HG02840 (cell line): Measurements from ENCODE around the gene CCNY.

Experiments used
- ATAC-seq: cut with Tn5 transposase; IDR thresholded peaks from one replicate; pipeline ENCODE4 v1.9.1; 2021; ENCODE audit warnings: mild to moderate bottlenecking, moderate library complexity, moderate number of reproducible peaks; ENCODE audit not compliant: unreplicated experiment, low FRiP score

Gene CCNY

DNA sequence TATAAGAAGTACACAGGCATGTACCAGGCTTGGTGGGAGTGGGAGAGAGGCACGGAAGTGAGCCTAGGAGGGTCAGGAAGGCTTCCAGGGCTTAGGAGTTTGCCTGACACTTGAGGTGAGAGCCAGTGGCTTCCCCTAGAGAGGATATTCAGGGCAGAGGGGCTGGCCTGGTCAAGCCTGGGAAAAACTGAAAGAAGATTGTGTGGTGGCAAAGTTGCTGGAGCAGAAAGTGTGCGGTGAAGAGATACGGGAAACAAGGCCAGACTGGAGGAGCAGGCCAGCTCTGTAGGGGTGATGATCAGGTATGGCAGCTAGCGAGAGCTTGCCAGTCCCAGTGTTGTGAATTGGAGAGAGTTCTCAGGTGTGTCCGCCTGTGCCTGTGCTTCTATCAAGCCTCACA lies 129.9 kb downstream of the CCNY start:
- ATAC-seq: no peak

DNA sequence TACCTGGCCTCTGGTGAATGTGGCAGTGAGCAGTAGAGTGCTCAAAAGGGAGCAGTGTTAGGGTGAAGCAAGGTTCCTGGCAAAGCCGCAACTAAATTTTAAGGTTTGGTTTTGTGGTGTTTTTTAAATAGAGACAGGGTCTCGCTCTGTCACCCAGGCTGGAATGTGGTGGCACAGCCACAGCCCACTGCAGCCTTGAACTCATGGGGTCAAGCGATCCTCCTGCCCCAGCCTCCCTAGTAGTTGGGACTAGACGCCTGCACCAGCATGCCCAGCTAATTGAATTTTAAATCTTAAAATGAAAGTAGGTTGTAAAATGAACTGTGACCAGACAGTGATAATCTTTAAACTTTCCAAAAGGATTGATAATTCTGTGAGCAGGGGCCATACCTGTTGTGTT lies 130.4 kb downstream of the CCNY start:
- no peak for ATAC-seq

DNA sequence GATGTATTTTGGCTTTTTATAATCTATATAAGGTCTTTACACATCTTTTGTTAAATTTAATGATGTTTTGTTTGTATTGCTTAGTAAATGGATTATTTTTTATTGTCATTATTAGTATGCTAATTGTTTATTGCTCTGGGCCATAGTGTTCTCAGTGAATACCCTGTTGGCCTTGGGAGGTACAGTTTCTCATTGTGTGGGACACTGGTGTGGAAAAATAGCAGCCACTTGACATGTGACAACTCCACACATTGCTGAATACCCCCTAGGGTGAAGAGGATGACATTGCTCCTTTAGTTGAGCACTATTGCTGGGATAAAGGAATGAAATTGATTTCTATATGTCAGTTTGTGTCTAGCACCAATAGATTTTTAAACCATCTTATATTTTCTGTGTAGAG lies 130.9 kb downstream of the CCNY start:
- ATAC-seq: no peak

DNA sequence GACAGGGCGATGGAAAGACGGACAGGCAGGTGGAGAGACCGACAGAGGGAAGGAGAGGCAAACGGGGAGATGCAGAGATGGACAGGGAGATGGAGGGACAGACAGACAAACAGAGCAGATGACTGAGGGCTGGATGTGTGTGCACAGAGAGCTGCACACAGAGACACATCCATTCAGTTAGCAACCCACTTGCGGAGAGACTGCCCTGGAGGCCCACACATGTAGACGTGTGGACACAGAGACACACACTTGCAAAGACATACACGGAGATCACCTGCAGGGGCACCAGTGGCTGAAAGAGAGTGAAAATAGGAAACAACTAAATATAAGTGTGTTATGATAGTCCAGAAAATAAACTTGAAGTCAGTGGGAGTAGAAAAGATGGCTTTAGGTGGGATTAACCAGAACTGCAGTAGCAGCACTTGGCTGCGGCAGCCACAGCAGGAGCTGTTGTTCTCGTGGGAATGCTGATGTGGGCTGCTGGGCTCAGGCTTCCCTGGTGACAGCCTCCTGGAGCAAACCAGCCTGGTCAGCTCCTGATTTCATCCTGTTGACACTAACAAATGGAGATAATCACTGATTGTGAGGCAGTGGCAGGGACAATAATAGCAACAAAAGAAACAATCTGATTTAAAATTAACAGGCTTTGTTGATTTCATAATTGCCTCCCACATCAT lies 134.1 kb downstream of the CCNY start:
- no peak for ATAC-seq

DNA sequence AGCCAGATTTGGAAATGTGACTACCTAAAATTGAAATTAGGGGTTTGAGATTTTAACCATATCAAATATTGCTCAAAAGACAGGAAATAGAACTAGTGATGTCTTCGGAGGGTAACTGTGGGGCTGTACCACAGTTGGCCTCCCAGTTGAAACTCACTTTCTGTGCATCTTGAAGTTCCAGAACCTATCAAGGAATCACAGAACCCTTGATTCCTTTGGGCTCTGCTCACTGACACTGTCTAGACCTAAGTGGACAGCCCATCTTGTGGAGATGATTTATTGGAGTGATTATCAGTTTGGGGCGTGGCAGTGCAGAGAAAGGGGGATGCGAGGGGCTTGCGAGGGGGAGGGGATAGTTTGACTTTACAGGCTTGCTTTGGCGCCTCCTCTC lies 134.6 kb downstream of the CCNY start:
- ATAC-seq: no peak

DNA sequence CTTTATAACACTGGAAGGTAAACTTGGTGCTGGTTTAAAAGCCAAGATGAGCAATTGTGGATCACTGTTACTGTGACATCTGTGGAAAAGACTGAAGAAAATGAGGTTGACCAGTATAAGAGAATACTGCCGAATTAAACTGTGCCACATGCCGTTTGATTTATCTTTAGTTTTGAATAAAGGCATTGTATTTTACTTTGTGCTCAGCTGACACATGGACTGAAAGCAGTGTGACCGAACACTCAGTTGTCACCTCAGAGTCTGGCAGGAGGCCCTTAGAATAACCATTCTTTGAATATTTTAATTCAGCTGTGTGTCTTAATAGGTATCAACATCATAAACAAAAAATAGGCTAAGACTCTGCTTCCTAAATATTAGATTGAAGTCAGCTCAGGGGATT lies 135.1 kb downstream of the CCNY start:
- no peak for ATAC-seq

DNA sequence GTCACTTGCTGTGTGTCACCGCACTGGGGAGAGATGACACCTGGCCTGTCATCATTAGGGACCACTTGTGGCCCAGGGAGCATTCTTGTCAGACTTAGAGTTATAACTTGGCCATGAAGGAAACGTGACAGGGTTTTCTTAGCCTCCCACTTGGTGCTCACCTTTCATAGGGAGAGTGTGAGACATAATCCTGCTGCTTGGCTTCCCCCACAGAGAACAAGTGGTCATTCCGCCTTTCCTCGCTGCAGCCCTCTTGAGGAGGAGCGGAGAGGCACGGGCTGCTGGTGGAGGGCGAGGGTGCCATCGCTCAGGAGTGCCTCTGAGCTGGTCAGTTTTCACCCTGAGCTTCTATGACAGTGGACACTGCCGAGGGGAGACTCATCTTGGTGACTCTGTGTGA lies 143.8 kb downstream of the CCNY start:
- no peak for ATAC-seq

DNA sequence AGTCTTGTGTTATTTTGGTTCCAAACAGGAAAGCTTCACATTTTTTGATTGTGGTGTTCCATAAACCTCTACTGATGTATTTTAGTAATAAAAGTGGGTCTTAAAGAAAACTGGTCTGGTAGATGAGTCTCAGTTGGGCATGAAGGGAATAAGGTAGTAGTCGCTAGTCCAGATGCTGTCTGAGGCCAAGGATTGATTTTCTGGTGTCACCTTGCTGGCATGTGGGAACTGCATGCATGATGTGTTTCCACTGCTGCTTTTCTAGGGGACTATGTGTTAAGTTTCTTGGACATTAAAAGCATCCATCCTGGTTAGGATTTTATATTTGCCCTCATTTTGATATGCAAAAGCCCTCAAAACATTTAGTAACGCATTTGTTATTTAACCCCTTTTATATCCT lies 145.1 kb downstream of the CCNY start:
- no peak for ATAC-seq

DNA sequence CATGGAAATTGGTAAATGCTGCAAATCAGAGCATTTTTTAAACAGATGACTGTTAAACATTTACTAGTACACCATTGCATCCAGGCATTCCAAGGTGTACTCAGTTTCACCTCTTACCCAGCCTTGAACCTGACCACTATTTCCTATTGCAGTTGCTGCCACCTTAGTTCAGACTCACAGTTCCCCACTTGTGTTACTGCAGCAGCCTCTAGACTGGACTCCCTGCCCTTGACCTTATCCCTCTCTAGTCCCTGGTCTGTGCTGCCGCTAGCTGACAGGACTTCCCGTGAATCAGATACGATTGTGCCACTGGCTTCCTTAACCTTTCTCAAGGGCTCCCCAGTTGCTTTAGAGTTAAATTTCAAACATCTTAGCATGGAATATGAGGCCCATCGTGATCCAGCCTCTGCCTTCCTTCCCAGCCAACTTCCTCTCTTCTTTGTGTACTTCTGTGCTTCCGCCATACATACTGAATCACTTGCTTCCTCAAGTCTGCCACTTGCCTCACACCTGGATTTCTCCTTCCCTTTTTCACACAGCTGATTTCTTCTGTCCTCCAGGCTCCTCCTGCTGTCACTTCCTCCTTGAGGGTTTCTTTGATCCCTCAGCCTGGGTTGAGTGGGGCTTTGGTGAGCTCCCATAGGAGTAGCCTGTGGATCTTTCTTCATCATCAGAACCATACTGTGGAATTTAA lies 150.1 kb downstream of the CCNY start:
- no peak for ATAC-seq

DNA sequence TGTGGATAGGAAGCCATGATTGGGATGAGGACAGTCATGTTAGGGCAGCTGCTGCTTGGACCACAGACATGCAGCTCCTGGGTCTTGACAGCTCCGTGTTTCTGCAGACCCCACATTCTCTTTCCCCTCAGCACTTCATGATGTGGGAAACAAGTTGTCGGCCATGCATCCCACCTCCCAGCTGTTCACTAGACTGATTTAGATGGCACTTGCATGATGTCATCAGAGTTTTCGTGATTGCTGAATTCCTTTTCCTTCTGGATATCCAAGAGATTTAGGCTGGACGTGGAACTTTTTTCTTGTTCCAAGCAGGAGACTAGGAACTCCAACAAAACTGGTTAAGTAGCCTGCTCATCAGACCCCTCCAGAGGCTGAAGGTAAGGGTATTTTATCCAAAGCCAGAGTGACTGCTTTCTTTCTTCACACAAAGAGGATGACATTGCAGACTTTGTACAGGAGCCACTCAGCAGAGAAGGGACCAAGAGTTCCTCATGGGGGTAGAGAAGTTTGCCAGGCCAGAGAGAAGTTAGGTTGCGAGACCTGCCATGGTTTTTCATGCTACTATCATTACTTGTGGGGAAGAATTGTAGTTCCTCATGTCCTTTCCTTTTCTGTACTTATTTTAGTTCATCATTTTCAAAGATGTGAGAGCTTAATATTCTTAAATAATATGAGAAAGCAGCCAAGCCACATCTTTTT lies 151.2 kb downstream of the CCNY start:
- ATAC-seq: no peak

DNA sequence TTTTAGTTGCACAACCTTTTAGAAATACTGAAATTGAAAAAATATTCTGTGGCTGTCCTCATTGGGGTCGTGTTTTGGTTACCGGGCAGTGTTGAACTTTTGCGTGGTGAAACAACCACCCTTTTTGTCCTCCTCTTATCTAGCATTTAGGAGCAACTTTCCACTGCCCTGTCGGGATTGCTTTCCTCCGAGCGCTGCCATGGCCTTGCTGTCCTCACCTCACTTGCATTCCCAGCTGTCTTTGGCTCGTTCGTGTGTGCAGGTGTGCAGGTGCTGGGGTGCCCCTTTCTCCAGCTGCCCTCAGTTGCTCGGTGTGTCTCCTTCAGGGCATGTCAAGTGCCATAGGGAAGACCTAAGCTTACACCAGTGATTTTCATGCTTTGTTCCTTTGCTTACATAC lies 151.9 kb downstream of the CCNY start:
- no peak for ATAC-seq

DNA sequence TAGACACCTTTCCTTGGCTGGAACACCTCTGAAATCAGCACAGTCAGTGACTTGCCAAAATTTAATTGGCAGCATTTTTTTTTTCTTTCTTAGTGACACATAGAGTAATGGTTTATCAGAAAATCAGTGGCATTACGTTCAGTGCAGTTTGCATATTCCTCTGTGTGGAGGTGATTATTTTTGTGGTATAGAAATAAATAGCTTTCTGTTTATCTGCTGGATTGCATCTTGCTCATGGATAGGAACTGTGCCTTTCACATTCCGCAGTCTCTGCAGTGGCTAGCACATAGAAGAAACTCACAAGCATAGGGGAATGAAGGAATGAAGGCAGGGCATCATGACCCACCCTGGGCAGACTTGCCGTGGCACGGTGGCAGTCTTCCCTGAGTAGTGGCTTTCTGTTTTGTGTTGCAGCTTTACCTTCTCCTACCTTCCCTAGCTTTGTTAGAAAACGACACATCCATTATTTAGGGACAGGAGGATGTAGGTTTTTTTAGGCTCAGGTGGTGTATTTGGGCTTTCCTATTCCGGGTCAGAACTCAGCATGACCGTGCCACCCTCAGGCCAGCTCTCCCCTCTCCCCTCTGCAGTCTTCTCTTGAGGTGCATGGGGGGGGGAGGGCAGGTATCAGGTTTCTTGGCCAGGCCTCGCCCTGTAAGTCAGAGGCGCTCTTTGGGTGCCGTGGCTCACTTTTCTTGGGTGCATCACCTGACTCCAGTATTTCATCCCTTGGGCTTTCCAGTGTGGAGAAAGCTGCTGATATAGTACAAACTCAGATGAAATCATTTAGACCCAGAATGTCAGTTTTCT lies 156.3 kb downstream of the CCNY start:
- no peak for ATAC-seq

DNA sequence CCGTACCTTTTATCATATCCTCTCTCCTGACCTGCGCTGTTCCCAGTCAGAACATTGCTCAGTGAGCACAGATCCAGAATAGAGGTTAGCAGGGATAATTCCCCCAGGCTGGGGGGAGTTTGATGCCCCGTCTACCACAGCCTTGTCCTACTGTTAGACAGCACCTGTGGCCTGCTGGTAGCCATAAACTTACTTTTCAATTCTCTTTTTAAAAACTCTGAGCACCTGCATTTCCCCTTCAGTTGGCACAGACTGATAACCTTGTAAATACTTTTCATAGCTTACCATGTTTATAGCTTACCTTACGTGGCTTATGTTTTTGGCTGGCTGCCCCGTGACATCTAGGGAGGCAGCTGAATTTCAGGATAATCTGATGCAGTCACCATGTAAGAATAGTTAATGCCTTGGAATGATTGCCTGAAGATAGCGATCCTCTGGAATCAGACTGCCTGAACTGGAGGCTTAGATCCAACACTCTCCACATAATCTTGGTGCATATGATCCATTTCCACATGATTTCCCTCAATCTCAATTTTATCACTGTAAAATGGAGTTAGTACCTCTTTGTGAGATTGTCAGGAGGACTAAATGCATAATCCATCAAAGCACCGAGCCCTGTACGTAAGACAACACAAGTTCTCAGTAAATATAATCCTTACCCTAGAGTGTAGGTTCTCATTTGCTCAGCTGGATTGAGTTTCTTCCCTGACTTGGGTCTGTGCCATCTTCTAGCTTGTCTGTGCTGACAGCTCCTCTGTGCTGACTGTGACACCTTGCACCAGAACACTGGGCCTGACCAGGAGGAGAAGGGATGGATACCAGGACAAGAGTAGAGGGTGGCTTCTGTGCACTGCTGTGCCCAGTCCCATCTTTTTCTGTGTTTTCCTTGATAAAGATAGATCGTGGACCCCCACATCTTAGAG lies 157.1 kb downstream of the CCNY start:
- ATAC-seq: no peak

DNA sequence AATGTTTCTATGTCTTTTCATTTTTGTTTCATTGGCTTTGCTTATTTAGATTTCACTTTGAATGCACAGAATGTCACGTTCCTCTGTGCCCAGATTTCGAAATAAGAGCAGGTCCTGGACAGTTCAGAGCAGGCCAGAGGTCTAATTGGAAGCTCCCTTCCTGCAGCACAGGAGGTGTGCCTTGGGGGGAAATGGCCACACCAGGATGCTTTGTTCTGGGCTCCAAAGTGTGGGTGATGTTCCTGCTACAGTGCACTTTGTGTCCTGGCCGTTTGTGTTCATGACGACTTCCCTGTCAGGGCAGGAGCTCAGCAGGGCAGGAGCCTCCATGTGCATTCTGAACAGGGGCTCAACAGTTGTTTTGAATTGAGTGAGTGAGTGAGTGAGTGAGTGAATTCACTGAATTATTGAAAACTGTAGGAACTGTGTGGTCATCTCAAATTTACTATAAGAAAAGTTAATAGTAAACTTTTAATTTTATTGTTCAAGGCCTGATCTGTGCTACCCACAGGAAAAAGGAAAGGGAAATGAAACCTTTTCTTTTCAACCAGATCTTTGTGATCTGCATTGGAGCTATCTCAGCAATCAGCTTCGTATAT lies 159.3 kb downstream of the CCNY start:
- ATAC-seq: peak; percentile 49

DNA sequence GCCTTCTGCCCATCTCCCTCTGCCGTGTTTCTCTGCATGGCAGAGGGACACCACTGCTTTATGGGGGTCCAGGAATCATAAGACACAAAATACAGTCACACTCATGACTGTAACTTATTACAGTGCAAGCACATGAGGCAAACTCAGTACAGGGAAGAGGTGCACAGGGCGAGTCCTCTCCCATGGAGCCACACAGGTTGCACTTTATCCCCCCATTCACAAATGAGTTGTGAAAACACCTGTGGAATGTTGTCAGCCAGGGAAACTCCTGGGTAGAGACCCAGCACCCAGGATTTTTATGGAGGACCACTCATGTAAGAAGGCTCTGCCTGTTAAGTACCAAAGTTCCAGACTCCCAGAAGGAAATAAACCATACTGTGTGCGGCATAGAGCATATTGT lies 161.6 kb downstream of the CCNY start:
- no peak for ATAC-seq

DNA sequence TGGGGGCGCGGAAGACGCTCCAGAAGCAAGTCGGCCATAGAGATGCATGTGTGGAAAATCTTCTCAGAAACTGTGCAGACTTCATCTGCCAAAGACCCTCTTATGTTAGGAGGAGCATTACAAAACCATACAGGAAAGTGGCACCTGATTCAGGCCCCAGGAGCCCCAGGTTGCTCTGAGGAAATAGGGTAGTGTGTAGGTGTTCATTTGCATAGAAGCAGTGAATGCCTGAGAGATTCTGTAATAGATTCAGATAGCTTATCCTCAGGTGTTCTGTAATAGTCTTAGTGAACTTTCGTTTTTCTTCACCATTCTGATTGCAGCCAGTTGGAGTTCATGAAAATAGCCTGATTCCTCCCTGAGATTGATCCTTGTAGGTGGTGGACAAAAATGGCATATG lies 162.4 kb downstream of the CCNY start:
- ATAC-seq: peak; percentile 71

DNA sequence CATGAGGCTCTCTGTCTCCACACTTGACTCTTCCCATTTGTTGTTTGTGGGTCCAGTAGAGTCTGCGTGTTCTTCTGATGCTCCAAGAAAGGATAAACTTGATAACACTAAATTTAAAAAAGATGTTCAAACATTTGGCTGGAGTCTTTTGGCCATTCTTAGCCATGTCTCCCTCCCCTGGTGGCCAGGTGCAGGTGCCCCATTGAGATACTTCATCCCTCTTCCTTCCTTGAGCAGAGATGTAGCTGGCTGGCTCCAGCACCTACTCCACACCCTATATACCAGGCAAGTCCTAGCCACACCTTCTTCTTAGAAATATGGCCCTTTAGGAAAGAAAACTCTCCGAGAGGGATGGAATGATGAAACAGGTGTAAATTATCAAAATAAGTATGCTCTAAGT lies 165.6 kb downstream of the CCNY start:
- ATAC-seq: no peak

DNA sequence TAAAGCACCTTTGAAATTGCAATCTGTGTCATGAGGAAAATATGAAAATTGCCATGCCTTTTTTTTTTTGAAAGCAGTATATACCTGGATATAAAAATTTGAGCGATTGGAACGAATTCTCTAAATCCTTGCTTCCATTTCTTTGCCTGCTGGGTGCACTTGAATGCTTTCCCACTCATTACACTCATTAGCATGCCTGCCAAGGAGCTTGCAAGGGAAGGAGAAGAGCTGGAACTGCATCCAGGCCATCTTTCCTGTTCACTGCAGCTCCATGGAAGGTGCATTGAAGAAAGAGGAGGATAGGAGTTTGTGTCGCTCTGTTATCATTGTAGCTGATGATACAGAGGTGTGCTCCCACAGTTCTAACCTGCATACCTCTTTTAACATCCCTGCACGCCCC lies 166.4 kb downstream of the CCNY start:
- ATAC-seq: no peak

DNA sequence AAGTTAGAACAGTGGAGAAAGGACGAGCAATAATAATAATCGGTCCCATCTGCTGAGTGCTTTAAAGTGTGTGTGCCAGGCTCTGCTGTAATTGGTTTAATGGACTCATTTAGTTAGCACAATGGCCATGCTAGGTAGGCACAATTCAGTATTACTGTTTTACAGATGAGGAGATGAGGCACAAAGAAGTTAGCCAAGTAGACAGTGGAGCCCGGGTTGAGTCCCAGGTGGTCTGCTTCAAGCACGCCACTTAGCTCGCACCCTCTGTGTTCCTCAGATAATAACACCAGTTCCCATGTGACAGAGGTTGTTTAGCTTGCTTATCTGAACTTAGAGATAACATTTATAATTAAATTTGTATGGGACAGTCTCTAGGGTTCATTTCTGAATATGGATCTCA lies 167.3 kb downstream of the CCNY start:
- ATAC-seq: no peak

DNA sequence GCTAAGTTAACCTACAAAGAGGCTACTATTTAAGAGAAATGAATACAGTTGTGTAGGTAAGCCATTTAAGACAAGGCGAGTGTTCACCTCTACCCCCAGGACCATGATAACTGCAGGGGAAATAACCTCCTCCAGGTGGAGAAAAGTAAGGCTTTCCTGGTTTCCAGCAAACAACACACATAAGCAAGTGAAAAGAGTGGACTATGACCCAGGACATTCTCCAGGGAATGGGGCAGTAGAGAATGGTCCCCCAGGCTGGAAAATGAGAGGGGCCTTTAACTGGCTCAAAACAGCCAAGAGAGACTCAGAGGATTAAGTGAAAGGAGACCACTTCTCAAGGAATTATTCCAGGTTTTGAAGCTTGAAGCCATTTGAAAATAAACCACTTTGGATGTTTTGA lies 167.8 kb downstream of the CCNY start:
- ATAC-seq: no peak
